Midbrain (tissue), 1 donor: Measurements from ENCODE around the gene YBX1.
A peak's percentile ranks its signal among the peaks of the same experiment; 100 is the strongest.

Source experiments
- DNase-seq: peaks from one replicate; lab custom pipeline; 2025; lab: John Stamatoyannopoulos, UW

YBX1 gene

DNA sequence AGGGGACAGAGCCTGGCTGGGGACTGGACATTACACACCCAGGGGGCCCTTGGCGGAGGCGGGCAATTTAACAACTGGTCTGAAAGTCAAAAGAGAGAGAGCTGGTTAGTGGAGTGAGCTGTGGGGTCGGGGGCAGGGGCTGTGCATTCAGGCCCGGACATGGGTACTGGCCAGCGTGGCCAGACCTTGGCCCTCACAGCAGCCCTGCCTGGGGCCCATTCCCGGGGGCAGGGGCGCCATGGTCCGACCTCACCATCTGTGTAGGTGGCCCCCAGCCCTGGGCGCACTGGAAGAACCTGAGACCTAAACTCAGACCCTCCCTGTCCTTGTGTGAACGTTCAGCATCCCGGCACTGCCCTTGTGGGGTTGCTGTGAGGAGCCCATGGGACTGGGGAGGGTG lies 52.8 kb downstream of the YBX1 start:
- DNase-seq, result no peak

DNA sequence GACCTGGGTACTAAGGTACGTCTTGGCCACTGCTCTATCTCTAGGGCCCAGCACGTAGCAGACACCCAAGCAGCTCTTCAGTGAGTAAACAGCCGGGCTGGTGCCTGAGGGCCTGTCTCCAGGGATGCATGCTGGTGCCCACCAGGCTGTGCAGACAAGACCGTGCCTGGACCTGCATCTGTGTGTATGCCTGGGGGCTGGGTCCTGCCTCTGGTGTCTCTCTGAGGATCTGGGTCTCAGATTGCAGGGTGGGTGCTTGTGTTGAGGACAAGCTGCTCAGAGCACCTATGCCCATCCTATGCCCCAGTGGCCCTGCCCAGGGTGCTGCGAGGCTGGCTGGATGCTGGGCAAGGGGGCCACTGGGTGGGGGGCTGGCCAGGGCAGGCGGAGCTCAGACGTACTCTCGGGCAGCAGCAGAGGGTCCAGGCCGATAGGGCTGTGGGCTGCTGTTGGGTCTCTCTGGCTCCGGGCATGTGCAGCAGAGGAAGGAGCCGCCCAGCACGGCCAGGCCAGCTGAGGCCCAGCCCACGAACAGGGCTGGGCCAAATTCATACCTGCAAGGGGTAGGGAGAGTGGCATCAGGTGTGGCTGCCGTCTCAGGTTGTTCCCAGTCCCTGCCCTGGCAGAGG lies 53.4 kb downstream of the YBX1 start:
- DNase-seq, result no peak

DNA sequence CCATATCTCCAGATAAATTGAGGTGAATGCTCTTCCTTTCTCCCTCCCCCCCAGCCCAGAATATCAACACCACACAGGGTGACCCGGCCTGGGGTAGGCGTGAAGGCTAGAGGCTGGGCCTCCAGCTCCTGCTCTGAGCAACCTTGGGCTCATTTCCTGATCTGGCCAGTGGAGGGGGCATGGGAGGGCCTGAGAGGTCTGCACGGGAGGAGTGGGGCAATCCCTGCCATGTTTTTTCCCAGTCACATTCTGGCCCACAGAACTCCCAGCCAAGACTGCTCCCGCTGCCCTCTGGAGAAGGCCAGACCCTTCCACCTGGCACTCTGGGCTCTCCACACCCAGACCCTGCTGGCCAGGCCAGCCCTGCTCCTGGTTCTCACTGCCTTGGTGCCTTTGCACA lies 53.9 kb downstream of the YBX1 start:
- DNase-seq, result no peak

DNA sequence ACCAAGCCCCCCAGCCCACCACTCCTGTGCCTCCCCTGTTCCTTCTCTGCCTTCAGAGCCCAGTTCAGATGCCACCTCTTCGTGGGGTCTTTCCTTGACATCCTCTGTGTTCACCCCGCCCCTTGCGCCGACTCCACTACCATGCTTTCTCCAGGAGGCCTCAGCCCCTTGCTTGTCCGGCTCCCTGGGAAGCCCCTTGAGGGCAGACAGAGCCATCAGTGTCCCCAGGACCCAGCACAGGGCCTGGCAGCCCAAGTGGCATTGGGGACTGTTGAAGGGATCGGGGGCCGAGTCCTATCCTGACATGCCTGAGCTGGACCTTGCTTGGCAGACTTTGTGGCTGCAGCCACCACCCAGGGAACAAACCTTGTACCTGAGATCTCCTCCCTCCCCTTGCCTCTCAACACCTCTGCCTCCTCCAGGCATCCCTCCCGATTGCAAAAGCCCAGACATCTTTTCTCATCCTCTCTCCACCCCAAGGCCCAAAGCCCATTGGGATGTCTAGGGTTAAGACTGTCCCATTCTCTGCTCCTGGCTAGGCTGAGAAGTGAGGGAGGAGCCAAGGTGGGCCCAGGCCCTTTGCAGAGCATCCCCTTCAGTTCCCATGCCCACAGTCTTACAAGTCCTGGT lies 54.5 kb downstream of the YBX1 start:
- no peak for DNase-seq

DNA sequence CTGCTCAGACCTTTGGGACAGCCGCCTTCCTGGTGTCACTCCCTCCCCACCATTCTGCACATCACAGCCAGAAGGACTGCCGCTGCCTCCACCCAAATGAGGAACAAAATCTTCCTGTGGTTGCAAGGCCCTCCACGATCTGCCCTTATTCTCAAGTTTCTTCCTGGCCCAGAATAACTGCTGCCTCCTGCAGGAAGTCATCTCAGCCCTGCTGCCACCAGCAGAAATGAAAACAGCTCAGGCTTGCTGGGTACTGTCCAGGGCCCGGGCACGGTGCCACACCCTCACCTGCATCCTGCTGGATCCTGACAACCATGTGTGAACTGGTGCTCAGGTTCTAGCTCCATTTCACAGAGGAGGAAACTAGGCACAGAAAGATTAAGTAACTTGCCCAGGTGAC lies 55.0 kb downstream of the YBX1 start:
- no peak for DNase-seq

DNA sequence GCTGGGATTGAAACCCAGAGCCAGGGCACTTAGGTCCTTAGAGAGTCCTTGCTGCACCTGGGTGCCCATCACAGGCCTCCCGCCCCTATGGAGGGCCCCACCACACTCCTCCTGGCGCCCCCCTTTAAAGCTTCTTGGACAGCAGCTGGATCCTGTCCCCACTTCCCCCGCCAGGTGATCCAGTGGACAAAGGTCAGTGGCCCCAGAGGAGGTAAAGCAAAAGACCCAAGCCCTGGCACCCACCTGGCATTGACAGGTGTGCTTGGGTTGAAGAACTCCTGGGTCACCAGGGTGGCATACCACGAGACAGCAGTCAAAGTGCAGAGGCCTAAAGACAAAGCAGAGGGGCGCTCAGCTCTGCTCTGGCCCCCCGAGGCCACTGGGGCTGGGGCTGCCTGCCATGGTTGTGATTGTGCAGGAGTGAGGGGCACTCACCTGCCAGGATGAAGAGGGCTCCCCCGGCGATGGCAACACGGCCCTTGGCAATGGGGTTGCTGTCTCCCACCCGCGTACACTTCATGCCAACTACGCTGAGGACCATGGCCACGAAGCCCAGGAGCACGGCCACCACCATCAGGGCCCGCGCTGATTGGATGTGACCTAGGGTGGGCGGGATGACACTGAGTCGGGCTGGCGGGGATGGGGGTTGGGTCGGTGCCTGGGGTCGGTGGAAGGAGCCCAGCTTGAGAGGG lies 55.9 kb downstream of the YBX1 start:
- no peak for DNase-seq

DNA sequence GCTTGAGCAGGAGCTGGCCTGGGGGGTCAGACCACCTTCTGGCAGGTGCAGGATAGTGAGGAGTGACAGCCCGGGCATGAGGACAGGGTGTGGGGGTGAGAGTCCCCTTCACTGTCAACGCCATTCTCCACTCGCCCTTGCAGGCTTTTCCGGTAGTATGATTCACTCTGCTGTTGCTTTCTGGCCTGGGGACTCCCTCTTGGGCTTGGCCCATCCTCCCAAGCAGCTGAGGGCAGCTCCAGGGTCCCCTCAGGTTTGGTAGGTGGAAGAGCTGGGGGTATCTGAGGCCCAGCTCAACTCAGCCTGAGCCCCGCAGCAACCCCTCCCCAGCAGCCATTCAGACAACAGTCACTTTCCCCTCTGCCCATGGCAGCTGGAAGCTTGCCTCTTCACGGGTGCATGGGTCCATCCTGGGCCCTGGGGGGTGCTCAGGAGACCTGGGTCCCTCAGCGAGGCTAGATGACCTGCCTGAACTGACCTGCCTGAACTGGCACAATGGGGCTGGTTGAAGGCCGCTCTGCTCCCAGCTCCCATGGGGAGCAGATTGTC lies 56.5 kb downstream of the YBX1 start:
- DNase-seq, result no peak

DNA sequence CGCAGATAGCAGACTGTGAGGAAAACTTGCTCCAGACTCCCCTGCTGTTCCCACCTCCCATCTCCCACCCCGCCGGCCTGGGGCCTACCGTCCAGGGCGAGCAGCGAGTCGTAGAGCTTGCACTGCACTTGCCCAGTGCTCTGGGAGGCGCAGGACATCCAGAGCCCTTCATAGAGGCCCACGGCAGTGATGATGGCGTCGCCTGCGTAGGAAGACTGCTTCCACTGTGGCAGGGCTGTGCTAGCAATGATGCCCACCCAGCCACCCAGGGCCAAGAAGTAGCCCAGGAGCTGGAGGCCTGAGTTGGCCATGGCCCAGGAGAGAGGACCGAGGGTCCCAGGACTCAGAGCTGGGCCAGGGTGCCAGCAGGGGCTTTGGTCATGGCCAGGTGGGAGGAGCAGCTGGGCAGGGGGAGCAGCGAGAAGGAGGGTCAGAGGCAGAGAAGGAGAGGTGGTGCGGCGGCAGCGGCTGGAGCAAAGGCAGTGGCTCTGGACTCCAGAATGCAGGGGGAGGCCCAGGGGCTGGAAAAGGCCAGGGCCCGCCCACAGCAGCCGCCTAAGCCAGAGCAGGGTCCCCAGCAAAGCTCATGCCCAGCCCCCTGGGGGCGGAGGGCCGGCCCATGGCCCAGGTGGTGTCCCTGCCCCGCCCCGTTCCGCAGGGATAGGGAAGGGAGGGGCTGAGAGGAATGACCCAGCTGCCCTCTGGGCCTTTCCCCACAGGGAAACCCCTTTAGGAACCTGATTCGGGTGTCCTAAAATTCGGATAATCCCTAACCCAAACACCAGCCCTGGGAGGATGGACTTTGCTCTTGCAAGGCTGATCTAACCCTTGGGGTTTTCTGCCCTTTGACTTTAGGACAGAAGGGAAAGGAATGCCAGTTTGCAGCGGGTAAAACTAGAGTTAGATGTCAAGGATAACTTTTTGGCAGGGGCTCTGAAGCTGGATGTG lies 57.8 kb downstream of the YBX1 start, which contains the start of gene CLDN19:
Gene CLDN19, minus strand, starts transcription at position 484 of the 948 bp plus-strand sequence. Its CDS starts 173 bp downstream, at position 311.
- no peak for DNase-seq

DNA sequence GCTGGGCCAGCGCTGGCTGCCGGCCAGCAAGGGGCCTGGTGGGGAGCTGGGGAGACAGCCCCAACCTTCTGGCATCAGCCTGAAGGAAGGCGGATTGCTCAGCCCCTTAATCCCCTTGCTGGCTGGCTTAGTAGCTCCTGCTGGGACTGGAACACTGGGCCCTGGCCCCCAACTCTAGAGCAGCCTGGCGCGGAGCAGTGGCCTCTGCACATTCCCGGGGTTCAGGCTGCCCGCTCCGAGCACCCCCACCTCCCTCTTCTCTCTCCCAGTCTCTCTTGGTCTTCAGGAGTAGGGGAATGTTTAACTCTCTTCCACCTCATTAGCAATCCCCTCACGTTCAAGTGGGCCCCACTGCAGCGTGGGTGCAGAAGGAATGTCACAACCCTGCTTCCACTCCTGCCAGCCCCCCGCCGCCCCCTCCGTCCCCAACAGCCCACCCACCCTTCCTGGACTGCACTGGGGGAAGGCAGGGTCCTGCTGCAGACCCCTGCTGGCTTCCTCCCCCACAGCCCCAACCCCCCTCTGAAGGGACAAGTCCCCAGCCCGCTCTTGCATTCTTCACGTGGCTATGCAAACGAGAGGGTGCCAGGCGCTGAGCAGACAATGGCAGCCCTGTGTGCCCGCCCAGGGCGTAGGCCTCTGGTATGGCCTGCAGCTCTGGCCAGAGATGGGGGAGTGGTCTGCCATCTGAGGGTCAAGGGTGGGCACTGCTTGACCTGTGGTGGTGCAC lies 58.8 kb downstream of the YBX1 start:
- no peak for DNase-seq

DNA sequence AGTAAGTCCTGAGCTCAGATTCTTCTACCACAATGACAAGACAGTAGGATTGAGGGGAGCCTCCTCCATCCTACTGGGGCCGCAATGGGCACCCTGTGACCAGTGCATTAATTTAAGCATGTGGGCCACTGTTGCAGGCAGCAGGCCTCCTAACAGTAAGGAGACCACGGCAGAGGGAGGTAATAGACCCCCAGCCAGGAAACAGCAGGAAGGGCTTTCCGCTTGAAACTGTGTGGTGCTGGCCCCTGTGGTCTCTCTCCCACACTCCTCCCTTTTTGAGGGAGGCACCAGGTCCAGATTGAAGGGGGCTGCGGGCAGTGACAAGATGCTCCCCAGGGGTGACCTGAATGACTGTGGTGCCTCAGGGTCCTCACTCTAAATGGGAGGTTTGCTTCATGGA lies 59.5 kb downstream of the YBX1 start:
- no peak for DNase-seq

DNA sequence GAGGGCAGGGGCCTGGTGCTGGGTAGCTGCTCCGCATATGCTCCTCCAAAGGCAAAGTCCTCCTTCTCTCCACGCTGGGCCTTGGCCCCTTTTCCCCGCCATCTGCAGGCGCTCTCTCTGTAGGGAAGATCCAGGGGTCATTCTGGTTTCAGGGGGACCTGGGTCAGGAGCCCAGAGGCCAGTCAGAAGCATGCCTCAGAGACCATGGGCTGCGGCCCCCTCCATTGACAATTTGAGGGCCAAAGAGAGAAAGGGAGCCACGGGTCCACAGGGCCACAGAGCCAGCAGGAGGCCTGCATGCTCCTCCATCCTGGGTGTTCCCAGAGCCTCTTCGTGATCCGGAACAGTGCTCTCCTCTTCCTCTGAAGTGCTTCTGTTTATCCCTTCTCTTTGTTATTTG lies 59.9 kb downstream of the YBX1 start:
- DNase-seq, result no peak

DNA sequence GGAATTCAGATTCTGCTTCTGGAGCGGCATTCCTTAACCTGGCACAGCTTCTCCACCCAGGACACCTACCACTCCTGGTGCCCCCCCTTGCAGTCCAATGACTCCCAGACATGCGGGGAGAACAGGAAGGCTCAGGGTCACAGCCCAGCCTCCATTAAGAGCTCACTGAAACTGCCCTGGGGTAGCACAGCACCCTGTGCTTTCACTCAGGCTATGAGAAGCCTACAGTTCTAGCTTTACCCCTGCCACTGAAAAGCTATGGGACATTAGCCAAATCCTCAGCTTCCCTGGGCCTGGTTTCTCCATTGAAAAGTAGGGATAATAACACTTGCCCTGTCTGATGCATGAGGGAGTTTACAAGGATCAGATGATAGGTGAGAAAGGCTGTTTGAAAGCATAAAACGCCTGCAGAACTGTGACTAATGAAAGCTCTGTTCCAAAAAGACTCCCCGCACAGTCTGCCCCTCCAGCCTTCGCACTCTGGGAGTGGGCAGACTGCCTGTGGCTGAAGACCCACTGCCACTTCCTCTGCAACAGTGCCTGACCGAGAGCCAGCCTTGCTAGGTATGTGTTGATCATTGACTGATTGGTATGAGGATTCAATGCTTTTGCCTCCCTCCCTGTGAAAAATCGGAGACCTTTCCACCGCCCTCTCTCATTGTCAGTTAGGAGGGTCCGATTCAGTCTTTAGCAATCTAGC lies 60.5 kb downstream of the YBX1 start:
- DNase-seq, result no peak

DNA sequence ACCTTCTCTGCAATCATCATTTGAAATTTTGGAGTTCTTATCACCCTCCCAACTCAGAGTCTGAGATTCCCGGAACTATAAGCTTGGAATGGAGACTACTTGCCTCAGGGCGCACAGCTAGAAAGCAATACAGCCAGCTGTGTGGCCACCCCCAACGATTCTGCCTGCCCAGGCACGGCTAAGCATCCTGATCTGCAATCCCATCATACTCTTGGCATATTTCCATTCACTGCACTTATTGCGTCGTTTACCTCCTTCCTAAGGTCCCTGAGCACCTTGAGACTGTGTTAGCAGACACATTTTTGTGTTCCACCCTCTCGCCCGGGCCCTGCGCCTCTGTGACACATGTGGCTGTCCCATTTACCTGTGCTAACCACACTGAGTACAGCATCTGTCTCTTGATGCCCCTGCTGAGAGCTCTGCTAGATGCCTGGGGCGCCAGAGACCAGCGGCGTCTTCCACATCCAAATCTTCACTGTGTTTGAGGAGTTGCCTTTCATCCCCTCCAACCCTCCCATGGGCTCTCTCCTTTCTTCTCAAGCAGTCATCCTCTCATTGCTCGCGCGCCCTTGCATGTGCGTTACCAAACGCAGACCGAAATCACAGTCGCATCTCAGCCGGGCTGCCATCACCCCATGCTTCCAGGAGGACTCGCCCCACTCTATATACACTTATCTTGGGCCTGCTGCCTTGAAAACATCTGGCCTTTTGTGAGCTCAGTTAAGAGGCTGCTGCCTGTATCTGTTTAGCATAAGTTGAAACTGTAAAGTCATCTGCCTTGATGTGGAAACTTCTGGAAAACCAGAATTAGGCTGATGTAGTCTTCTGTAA lies 61.3 kb downstream of the YBX1 start:
- DNase-seq, result no peak

DNA sequence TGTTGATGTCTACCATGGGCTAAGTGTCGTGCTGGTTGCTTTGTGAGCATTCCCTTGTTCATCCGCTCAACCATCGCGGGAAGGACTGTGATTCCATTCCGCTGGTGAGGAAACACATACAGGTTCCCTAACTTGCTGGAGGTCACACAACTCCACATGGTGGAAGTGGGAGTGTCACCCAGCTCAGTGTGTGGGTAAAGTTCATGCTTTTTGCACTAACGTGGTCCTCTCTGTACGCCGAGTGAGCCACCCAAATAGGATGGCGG lies 61.9 kb downstream of the YBX1 start:
- DNase-seq, result no peak

DNA sequence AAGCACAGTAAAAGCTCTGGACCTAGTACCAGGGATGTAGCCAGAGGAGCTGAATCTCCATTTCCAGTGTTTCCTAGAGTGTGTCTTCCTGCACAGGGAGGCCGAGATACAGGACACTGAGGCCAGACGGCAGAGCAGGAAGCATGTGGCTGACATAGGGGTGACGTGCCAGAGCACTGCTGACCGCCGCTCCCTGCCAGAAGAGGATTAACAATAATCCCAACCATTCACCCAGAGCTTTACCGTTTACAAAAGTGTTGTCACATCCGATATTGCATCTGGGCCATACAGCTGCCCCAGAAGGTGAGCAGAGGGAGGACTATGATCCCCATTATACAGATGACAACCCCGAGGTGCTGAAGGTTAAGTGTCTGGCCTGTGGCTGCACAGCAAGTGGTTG lies 63.6 kb downstream of the YBX1 start:
- DNase-seq, result no peak

DNA sequence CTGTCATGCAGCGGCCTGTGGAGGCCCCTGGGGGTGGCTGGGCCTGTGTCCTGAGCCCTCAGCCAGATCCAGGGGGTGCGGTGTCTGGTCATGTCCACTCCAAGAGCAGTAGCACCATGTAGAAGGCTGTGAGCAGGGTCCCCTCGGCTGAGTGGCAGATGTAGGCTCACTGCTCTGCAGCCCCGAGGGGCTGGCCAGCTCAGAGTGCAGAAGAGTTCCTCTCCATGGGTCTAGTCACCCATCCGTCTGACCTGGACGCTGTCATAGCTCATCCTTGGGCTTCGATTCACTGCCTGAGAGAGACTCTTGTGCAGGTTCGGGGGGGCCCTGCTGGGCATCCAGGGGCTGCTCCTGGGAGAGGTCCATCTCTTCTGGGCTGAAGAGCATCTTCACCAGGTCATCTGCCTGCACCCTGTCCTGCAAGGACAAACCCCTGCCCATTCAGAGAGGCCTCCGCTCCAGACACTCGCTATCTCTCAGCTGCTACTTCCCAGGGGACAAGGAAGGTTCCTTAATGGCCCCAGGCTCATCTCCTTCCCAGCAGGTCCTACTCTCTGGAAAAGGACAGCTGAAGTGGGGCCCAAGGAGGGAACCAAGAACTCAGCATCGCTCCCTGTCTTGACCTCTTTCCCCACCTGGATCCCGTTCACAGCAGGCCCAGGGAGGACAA lies 64.4 kb downstream of the YBX1 start:
- DNase-seq, result no peak

DNA sequence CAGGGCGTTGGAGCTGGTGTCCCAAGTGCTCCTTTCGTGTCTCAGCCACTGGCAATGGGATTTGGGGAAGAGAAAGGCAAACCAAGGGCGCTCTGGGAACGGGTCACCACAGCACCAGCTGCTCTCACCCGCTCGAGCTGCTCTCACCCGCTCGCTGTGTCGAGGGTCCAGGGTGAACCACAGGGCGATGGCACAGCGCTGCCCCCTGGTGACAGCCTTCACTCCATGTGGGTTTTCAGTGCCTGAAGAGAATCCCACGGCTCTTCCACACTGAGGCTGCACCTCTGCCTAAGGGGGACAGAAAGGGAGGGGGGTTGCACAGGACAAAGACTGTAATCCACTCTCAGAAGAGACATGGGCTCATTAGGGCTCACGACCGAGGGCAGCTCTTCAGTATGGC lies 64.9 kb downstream of the YBX1 start:
- peak; percentile 35 for DNase-seq

DNA sequence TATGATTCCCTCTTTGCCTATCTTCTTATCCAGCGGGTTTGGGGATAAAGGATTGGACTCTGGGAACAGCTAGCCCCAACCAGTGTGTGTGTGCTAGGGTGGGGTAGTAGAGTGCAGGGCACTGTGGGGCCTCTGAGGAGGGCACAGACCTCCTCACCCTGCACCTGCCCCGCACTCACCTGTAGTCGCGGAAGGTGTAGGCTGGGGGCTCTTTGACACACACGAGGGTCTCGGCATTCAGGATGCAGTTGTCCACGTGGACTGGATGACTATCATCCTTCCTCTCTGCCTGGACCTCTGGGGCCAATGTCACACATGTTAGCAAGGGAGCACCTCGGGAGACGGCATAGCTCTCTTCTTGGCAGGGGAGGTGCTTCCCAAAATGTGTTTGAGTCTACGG lies 65.8 kb downstream of the YBX1 start:
- DNase-seq, result no peak
